ENCODE data around the gene NLRP8. TPM values are rescaled to one million over a fixed set of nuclear protein-coding genes. Genes with fewer than 3 reads are reported as not detected.

NLRP8 gene
- total and polyA plus RNA-seq, 2 donors (not counting 1 experiment from before 2014, with no cell fraction given) = not detected

DNA sequence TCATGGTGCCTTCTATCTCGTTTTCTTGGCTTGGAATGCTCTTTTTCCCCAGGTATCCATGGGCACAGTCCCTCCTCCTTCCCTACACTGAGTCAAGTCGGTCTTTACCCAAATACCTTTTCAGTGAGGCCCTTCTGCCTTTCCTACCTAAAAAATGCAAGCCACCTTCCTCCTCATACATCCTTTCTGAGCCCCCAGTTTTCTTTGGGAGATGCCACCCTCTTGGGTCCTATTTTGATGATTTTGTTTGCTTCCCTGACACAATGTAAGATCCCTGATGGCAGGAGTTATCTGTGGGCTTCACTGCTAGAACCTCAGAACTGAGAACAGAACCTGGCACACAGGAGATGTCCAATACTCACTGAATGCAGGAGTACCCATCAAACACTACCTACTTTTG, 37.8 kb upstream of the NLRP8 start:
- DNase-seq (no peak), ATAC-seq (ENCODE audit: low read depth) (no peak)
- H2AFZ ChIP-seq (ENCODE audit: insufficient read depth, low read depth, low read length, poor library complexity, severe bottlenecking) = no peak overlapping the region
- H3K4me2 ChIP-seq (replicated peaks; ENCODE audit: low read depth, low read length, poor library complexity, severe bottlenecking) = no peak overlapping the region
- H3K27ac ChIP-seq (ENCODE audit: low read length in 2 of 2) = no peak overlapping the region
- no peaks in the 10 kb centered on the region for H4K20me1 ChIP-seq (ENCODE audit: control insufficient read depth, insufficient read depth, low read length, poor library complexity, severe bottlenecking)
- H3K36me3 ChIP-seq (replicated peaks in 1 of 2; ENCODE audit: control extremely low read depth in 1 of 2, control insufficient read depth in 1 of 2, extremely low read depth in 1 of 2, insufficient read depth in 2 of 2, low read length in 1 of 2) = no peaks in the 10 kb centered on the region
- peaks cover 0 to 5% (median 0%) of the 10 kb centered on the region in 4 experiments for H3K27me3 ChIP-seq (replicated peaks in 1 of 4; ENCODE audit: control extremely low read depth in 1 of 4, control insufficient read depth in 3 of 4, insufficient read depth in 4 of 4, low read length in 3 of 4)
- Mint-ChIP-seq H3K4me3 (no peak overlapping the region), H3K27ac (no peak overlapping the region), H3K4me1 (no peaks in the 10 kb centered on the region), H3K27me3 (peaks cover 20% of the 10 kb centered on the region), H3K9me3 (ENCODE audit: insufficient read depth) (peaks cover 3% of the 10 kb centered on the region)
- intact Hi-C loops (cut with micrococcal nuclease) = no loop called here
- no peak for TF ChIP-seq EZH2 (IDR thresholded peaks at IDR 0.05; ENCODE audit: borderline replicate concordance, insufficient read depth, low read depth, low read length, poor library complexity, severe bottlenecking)
- TF ChIP-seq, protein P1, sequence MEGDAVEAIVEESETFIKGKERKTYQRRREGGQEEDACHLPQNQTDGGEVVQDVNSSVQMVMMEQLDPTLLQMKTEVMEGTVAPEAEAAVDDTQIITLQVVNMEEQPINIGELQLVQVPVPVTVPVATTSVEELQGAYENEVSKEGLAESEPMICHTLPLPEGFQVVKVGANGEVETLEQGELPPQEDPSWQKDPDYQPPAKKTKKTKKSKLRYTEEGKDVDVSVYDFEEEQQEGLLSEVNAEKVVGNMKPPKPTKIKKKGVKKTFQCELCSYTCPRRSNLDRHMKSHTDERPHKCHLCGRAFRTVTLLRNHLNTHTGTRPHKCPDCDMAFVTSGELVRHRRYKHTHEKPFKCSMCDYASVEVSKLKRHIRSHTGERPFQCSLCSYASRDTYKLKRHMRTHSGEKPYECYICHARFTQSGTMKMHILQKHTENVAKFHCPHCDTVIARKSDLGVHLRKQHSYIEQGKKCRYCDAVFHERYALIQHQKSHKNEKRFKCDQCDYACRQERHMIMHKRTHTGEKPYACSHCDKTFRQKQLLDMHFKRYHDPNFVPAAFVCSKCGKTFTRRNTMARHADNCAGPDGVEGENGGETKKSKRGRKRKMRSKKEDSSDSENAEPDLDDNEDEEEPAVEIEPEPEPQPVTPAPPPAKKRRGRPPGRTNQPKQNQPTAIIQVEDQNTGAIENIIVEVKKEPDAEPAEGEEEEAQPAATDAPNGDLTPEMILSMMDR (IDR thresholded peaks at IDR 0.05) = no peak
- no peaks in the 10 kb centered on the region for H3K4me1 ChIP-seq (ENCODE audit: control insufficient read depth in 2 of 2, insufficient read depth in 2 of 2, low read length in 2 of 2)
- ChIA-PET POLR2A (no interaction called here), CTCF (no interaction called here)
- H3K79me2 ChIP-seq (ENCODE audit: control insufficient read depth, insufficient read depth, low read length) = no peaks in the 10 kb centered on the region
- no peak overlapping the region for H3K4me3 ChIP-seq (ENCODE audit: control extremely low read depth in 1 of 5, extremely low read depth in 1 of 5, insufficient read depth in 1 of 5, low read depth in 2 of 5, low read length in 4 of 5)
- WGBS (ENCODE audit: insufficient coverage) = 33% methylated on average over 2 of the region's 2 CpGs
- no peak overlapping the region for H3K9ac ChIP-seq (ENCODE audit: low read length)
- H3K9me3 ChIP-seq (ENCODE audit: control extremely low read depth in 1 of 3, control insufficient read depth in 2 of 3, insufficient read depth in 1 of 3, low read length in 2 of 3) = peaks cover 0 to 11% (median 0%) of the 10 kb centered on the region in 3 donors

DNA sequence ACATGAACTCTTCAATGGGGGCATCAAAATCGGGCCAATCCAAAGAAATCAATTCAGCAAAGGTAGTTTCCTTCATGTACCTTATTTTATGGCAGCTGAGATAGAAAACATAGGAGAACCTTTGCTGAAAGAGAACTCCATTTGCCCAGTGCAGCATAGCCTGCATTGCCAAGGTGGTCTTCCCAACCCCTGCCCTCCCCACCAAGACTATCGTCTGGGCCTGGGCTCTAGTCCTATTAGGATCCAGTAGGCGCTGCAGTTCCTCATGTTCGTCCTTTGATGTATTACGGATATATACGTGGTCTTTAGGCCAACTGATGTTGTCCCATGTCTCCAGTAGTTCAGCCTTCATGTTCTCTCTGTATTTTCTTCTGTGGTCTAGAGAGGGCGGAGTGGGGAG, 34.7 kb upstream of the NLRP8 start:
- no peak for DNase-seq
- H3K36me3 ChIP-seq (replicated peaks in 1 of 2; ENCODE audit: control extremely low read depth in 1 of 2, control insufficient read depth in 1 of 2, extremely low read depth in 1 of 2, insufficient read depth in 2 of 2, low read length in 1 of 2) = no peaks in the 10 kb centered on the region
- no peak overlapping the region for H3K4me3 ChIP-seq (ENCODE audit: control extremely low read depth in 1 of 5, extremely low read depth in 1 of 5, insufficient read depth in 1 of 5, low read depth in 2 of 5, low read length in 4 of 5)
- ATAC-seq (ENCODE audit: low read depth) = no peak
- H3K4me2 ChIP-seq (replicated peaks; ENCODE audit: low read depth, low read length, poor library complexity, severe bottlenecking) = no peak overlapping the region
- peaks cover 0 to 5% (median 0%) of the 10 kb centered on the region in 4 experiments for H3K27me3 ChIP-seq (replicated peaks in 1 of 4; ENCODE audit: control extremely low read depth in 1 of 4, control insufficient read depth in 3 of 4, insufficient read depth in 4 of 4, low read length in 3 of 4)
- no peak overlapping the region for H3K27ac ChIP-seq (ENCODE audit: low read length in 2 of 2)
- Mint-ChIP-seq H3K27ac (no peak overlapping the region), H3K4me3 (no peak overlapping the region), H3K27me3 (peaks cover 28% of the 10 kb centered on the region), H3K9me3 (ENCODE audit: insufficient read depth) (peaks cover 10% of the 10 kb centered on the region), H3K4me1 (no peaks in the 10 kb centered on the region)
- intact Hi-C loops (cut with micrococcal nuclease) = no loop called here
- WGBS (ENCODE audit: insufficient coverage) = 100% methylated on average over 2 of the region's 7 CpGs
- no peaks in the 10 kb centered on the region for H3K4me1 ChIP-seq (ENCODE audit: control insufficient read depth in 2 of 2, insufficient read depth in 2 of 2, low read length in 2 of 2)
- H2AFZ ChIP-seq (ENCODE audit: insufficient read depth, low read depth, low read length, poor library complexity, severe bottlenecking) = no peak overlapping the region
- no peaks in the 10 kb centered on the region for H4K20me1 ChIP-seq (ENCODE audit: control insufficient read depth, insufficient read depth, low read length, poor library complexity, severe bottlenecking)
- ChIA-PET CTCF (no interaction called here), POLR2A (no interaction called here)
- no peak overlapping the region for H3K9ac ChIP-seq (ENCODE audit: low read length)
- peaks cover 0 to 10% (median 4%) of the 10 kb centered on the region in 3 donors for H3K9me3 ChIP-seq (ENCODE audit: control extremely low read depth in 1 of 3, control insufficient read depth in 2 of 3, insufficient read depth in 1 of 3, low read length in 2 of 3)
- TF ChIP-seq, protein P1 (IDR thresholded peaks at IDR 0.05) = no peak
- no peak for TF ChIP-seq EZH2 (IDR thresholded peaks at IDR 0.05; ENCODE audit: borderline replicate concordance, insufficient read depth, low read depth, low read length, poor library complexity, severe bottlenecking)
- H3K79me2 ChIP-seq (ENCODE audit: control insufficient read depth, insufficient read depth, low read length) = no peaks in the 10 kb centered on the region
